ENCODE measurements around the gene FKBP11. TPM values are rescaled to one million over a fixed set of nuclear protein-coding genes. Genes with fewer than 3 reads are reported as not detected.

FKBP11 gene
- 44.9 to 64.2 TPM (median 56.2 TPM) in 5 replicates for total RNA-seq (2022; extraction: Qiagen RNA extraction)

GRCh38 chr12:48925304-48926011 lies at the start of gene FKBP11:
Gene FKBP11 (minus strand): TSS chr12:48925492. CDS start chr12:48925428, 64 bp downstream.

GRCh38 chr12:48957141-48958048 lies 32.1 kb upstream of the FKBP11 start, which contains the start of gene ARF3:
Gene ARF3 (minus strand): TSS chr12:48957487. CDS start chr12:48941095, 16,392 bp downstream.

Other genes starting within 250 kb of the FKBP11 start
- gene KANSL2, start 243.3 kb downstream of the FKBP11 start, total RNA-seq (2022; extraction: Qiagen RNA extraction), result 35.6 to 45.0 TPM (median 39.3 TPM) in 5 replicates
- 11.7 to 15.9 TPM (median 14.3 TPM) in 5 replicates for gene CCNT1, start 208.8 kb downstream of the FKBP11 start, total RNA-seq (2022; extraction: Qiagen RNA extraction)
- 10.0 to 15.1 TPM (median 13.8 TPM) in 5 replicates for gene ADCY6, start 136.4 kb downstream of the FKBP11 start, total RNA-seq (2022; extraction: Qiagen RNA extraction)
- gene CACNB3, start 107.0 kb downstream of the FKBP11 start, total RNA-seq (2022; extraction: Qiagen RNA extraction), result 33.2 to 48.4 TPM (median 37.0 TPM) in 5 replicates
- 73.6 to 82.3 TPM (median 78.8 TPM) in 5 replicates for gene DDX23, start 73.3 kb downstream of the FKBP11 start, total RNA-seq (2022; extraction: Qiagen RNA extraction)
- 4.3 to 8.4 TPM (median 5.8 TPM) in 5 replicates for gene RND1, start 59.6 kb downstream of the FKBP11 start, total RNA-seq (2022; extraction: Qiagen RNA extraction)
- gene ARF3, start 32.0 kb upstream of the FKBP11 start, total RNA-seq (2022; extraction: Qiagen RNA extraction), result 116 to 163 TPM (median 156 TPM) in 5 replicates
- gene WNT10B, start 46.2 kb upstream of the FKBP11 start, total RNA-seq (2022; extraction: Qiagen RNA extraction), result 1.5 to 2.5 TPM (median 2.2 TPM) in 5 replicates
- gene WNT1, start 52.8 kb upstream of the FKBP11 start, total RNA-seq (2022; extraction: Qiagen RNA extraction), result not detected in 5 replicates
- 0.57 to 1.1 TPM (median 0.81 TPM) in 5 replicates for gene DDN, start 73.9 kb upstream of the FKBP11 start, total RNA-seq (2022; extraction: Qiagen RNA extraction)
- 37.6 to 48.4 TPM (median 39.8 TPM) in 5 replicates for gene PRKAG1, start 93.3 kb upstream of the FKBP11 start, total RNA-seq (2022; extraction: Qiagen RNA extraction)
- gene KMT2D, start 135.3 kb upstream of the FKBP11 start, total RNA-seq (2022; extraction: Qiagen RNA extraction), result 32.9 to 40.7 TPM (median 36.5 TPM) in 5 replicates
- 3.3 to 6.0 TPM (median 4.6 TPM) in 5 replicates for gene RHEBL1, start 144.5 kb upstream of the FKBP11 start, total RNA-seq (2022; extraction: Qiagen RNA extraction)
- gene DHH, start 169.3 kb upstream of the FKBP11 start, total RNA-seq (2022; extraction: Qiagen RNA extraction), result not detected in 5 replicates
- gene LMBR1L, start 185.4 kb upstream of the FKBP11 start, total RNA-seq (2022; extraction: Qiagen RNA extraction), result 12.7 to 18.4 TPM (median 13.4 TPM) in 5 replicates
- 2,300 to 2,554 TPM (median 2,409 TPM) in 5 replicates for gene TUBA1B, start 205.9 kb upstream of the FKBP11 start, total RNA-seq (2022; extraction: Qiagen RNA extraction)

All from A549 treated with Mapracorat at 1 μM for 4 hours (cell line).